ENCODE measurements around the gene RUFY4.

Gene RUFY4

GRCh38 chr2:218063896-218064295 lies 5.2 kb upstream of the RUFY4 start:
- no peak for DNase-seq

- no peak for DNase-seq
Observed at GRCh38 chr2:218065239-218066006, 3.6 kb upstream of the RUFY4 start.

GRCh38 chr2:218066926-218067515 lies 2.0 kb upstream of the RUFY4 start:
- no peak for DNase-seq

GRCh38 chr2:218067523-218067922 lies 1.5 kb upstream of the RUFY4 start:
- DNase-seq, result no peak

- no peak for DNase-seq
Observed at GRCh38 chr2:218069606-218070300, 700 bp downstream of the RUFY4 start.

GRCh38 chr2:218070587-218070986 lies 1.5 kb downstream of the RUFY4 start:
- no peak for DNase-seq

- no peak for DNase-seq
Observed at GRCh38 chr2:218071218-218071937, 2.3 kb downstream of the RUFY4 start.

GRCh38 chr2:218072002-218072401 lies 2.9 kb downstream of the RUFY4 start:
- DNase-seq, result no peak

- no peak for DNase-seq
Observed at GRCh38 chr2:218072478-218073024, 3.5 kb downstream of the RUFY4 start.

- no peak for DNase-seq
Observed at GRCh38 chr2:218073185-218073584, 4.1 kb downstream of the RUFY4 start.

- DNase-seq, result no peak
Observed at GRCh38 chr2:218074031-218074430, 5.0 kb downstream of the RUFY4 start.

GRCh38 chr2:218075975-218076811 lies 7.1 kb downstream of the RUFY4 start:
- DNase-seq, result no peak

- DNase-seq, result no peak
Observed at GRCh38 chr2:218077464-218078216, 8.6 kb downstream of the RUFY4 start.

- DNase-seq, result peak; percentile 17
Observed at GRCh38 chr2:218079943-218080913, 11.2 kb downstream of the RUFY4 start.

GRCh38 chr2:218081063-218081462 lies 12.0 kb downstream of the RUFY4 start:
- DNase-seq, result no peak

GRCh38 chr2:218081695-218082094 lies 12.6 kb downstream of the RUFY4 start:
- DNase-seq, result no peak

- DNase-seq, result no peak
Observed at GRCh38 chr2:218082586-218083351, 13.7 kb downstream of the RUFY4 start.

- no peak for DNase-seq
Observed at GRCh38 chr2:218083352-218083676, 14.3 kb downstream of the RUFY4 start.

GRCh38 chr2:218086478-218086877 lies 17.4 kb downstream of the RUFY4 start:
- no peak for DNase-seq
